ENCODE measurements around the gene C19orf81.

C19orf81 gene

DNA sequence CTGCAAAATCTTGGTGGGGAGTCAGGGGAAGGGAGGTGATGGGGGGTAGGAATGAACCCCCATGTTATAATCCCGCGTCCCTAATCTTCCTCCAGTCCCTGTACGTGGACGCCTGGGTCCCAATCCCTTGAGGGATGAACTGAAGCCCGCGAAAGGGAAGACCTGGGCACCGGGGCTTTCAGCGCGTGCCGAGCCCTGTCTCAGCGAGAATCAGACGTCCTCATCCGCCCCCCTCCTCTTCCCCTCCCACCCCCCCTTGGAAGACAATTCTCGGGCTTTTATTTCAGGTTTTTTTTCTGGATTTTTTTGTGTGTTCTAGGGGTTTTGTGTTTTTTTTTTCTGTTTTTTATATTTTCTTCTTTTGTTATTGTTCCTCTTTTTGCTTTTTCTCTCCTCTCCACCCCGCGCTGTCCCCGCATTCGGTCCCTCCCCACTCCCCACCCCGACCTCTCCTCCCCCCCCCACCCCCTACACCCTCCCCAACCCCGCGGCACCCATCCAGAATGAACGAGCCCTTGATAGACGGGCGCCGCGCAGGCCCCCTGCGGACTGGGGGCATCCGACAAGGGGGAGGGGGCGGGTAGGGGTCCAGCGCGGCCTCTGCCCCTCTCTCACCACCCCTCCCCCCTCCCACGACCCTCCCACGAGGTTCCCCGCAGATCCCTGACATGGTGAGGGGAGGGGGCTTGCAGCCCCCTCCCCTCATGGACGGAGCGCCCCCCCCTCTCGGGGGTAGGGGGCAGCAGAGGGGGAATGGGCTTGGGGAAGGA, 10.3 kb downstream of the C19orf81 start:
- peak overlapping the region; percentile 62 for H3K4me3 ChIP-seq (ENCODE audit: low read depth, low read length)
- DNase-seq (ENCODE audit: low read depth) = no peak
- no peak for TF ChIP-seq POLR2A (IDR thresholded peaks at IDR 0.05; ENCODE audit: extremely low read depth, insufficient read length)
- no peak for TF ChIP-seq MYC (IDR thresholded peaks at IDR 0.05; ENCODE audit: low read depth, low read length)
- TF ChIP-seq MAX (IDR thresholded peaks at IDR 0.05; ENCODE audit: low read depth, low read length) = no peak

DNA sequence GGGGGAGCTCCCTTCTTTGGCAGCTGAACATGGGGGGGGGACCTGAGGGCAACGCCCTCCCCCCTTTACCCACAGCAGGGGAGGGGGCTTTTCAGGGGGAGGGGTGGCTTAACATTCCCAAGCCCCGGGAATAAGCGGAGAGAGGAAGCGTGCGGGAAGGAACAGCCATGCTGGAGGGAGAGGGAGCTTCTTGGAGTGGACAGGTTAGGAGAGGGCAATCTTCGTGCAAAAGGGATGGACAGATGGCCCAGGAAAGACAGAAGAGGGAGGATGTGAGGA, 10.8 kb downstream of the C19orf81 start:
- no peak overlapping the region for H3K4me3 ChIP-seq (ENCODE audit: low read depth, low read length)
- TF ChIP-seq CTCF (IDR thresholded peaks at IDR 0.05; ENCODE audit: low read depth, low read length) (no peak), MYC (IDR thresholded peaks at IDR 0.05; ENCODE audit: low read depth, low read length) (no peak), MAX (IDR thresholded peaks at IDR 0.05; ENCODE audit: low read depth, low read length) (no peak), POLR2A (IDR thresholded peaks at IDR 0.05; ENCODE audit: extremely low read depth, insufficient read length) (no peak)
- DNase-seq (ENCODE audit: low read depth) = no peak

DNA sequence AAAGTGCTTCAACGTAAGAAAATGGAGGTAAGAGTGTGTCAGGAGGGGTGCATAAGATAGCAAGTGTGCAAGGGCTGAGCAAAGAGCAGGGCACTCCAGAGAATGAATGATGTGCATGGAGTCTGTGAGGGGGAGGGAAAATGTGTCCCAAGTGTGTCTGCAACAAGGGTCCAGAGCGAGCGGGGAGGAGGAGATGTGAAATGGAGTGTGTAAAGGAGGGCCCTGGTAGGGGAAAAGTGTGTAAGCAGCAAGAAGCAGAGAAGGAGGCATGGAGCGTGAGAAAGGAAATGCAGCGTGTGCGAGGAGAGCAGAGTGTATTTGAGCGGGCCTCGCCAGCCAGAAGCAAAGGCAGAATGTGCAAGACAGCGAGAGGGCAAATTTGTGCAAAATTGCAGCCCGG, 11.8 kb downstream of the C19orf81 start:
- no peak for DNase-seq (ENCODE audit: low read depth)
- H3K4me3 ChIP-seq (ENCODE audit: low read depth, low read length) = no peak overlapping the region
- TF ChIP-seq MAX (IDR thresholded peaks at IDR 0.05; ENCODE audit: low read depth, low read length) = no peak
- TF ChIP-seq POLR2A (IDR thresholded peaks at IDR 0.05; ENCODE audit: extremely low read depth, insufficient read length) = no peak
- TF ChIP-seq CTCF (IDR thresholded peaks at IDR 0.05; ENCODE audit: low read depth, low read length) = no peak
- no peak for TF ChIP-seq MYC (IDR thresholded peaks at IDR 0.05; ENCODE audit: low read depth, low read length)

DNA sequence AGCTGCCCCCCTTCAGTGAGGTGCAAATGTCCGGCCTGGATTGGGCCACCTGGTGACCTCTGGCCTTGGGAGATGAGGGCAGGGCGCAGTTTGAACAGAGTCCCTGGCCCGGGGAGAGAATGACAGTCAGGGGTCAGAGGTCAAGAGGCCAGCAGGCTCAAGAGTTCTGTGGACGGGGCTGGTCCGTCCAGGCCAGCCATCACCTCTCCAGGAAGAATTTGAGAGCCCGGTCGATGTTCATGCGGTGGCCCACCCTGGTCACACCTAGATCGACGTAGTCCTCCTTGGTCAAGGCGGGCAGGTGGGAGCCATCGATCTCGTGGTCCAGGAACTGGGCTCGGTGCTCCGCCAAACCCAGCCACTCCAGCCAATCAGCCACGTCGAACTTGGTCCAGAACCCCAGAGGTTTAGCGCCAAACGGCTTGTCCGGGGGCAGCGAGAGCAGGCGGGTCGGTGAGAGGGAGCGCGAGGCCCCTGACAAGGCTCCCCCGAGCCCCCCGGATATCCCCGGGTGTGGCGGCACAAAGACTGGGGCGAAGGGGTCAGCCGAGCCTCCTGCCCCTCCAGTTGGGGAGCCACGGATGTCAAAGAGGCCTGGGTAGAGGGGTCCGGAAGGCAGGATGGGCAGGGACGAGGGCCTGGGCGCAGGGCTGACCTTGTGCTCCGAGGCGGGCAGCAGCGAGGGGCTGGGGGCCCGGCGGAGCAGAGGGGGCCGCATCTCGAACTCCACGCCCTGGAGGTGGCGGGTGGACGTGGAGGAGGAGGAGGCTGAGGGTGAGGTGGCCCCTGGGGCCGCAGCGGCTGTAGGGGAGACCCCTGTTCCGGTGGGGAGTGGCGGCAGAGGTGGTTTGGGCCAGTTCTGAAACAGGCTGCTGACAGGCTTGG, 12.8 kb downstream of the C19orf81 start:
- TF ChIP-seq POLR2A (IDR thresholded peaks at IDR 0.05; ENCODE audit: extremely low read depth, insufficient read length) (no peak), MYC (IDR thresholded peaks at IDR 0.05; ENCODE audit: low read depth, low read length) (no peak), MAX (IDR thresholded peaks at IDR 0.05; ENCODE audit: low read depth, low read length) (no peak), CTCF (IDR thresholded peaks at IDR 0.05; ENCODE audit: low read depth, low read length) (no peak)
- no peak overlapping the region for H3K4me3 ChIP-seq (ENCODE audit: low read depth, low read length)
- no peak for DNase-seq (ENCODE audit: low read depth)

DNA sequence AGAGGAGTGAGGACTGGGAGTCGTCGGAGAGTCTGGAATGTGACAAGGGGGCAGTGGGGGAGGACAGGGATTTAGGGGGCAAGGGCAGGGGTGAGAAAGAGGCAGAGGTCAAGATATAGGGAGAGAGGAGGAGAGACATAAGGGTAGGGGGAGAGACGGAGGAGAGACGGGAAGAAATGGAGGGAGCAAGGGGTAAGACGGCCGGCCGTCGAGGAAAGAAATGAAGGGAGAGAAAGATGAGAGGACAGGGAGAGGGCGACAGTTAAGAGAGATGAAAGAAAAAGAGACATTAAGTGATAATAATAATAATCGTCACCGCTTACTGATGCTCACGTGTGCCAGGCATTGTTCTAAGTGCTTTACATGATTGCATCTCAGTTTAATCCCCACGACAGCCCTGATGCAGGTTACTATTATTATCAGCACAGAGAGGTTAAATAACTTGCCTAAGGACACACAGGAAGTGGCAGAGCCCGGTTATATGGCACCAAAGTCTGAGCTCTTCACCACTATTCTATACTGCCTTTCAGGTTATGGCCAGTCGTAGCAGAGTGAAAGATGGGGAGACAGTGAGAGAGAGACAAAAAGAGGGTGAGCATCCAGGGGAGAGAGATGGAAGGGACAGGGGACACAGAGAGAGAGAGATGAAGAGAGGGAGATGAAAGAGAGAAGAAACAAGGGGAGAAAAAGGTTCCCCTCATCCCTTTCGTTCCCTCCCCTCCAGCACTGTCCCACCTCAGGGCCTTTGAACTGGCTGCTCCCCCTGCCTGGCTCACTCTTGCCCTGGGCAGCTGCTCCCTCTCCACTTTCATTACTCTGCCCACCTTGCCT, 13.6 kb downstream of the C19orf81 start:
- DNase-seq (ENCODE audit: low read depth) = no peak
- no peak overlapping the region for H3K4me3 ChIP-seq (ENCODE audit: low read depth, low read length)
- TF ChIP-seq MAX (IDR thresholded peaks at IDR 0.05; ENCODE audit: low read depth, low read length) (no peak), MYC (IDR thresholded peaks at IDR 0.05; ENCODE audit: low read depth, low read length) (no peak), CTCF (IDR thresholded peaks at IDR 0.05; ENCODE audit: low read depth, low read length) (no peak), POLR2A (IDR thresholded peaks at IDR 0.05; ENCODE audit: extremely low read depth, insufficient read length) (no peak)

All from NB4 (cell line).